Head of caudate nucleus (tissue), 42 donors: Measurements from ENCODE around the gene FBLL1.
A peak's percentile ranks its signal among the peaks of the same experiment; 100 is the strongest.
"Not testable (repeated sequence)": the region's sequence is repeated elsewhere in the genome, so short reads cannot be mapped to it uniquely, and the experiment has no call there.

Experiments
- DNase-seq, 42 donors: peaks; one replicate each; pipeline versions ENCODE4 v3.0.0 to v3.0.0-alpha.2; 2020 to 2021; ENCODE audit warnings: mixed read lengths in 7 of 42
- intact Hi-C: fragments of 100-400 bp; cut with DNase I; formaldehyde crosslinking; loops from one replicate; pipeline ENCODE4 v1.15.0; 2022

The FBLL1 gene

GRCh38 chr5:168528521-168529373, at the start of gene FBLL1:
FBLL1 (plus strand) TSS chr5:168529305; CDS start chr5:168529505, 200 bp downstream.
- DNase-seq: peak in 41 of 42 donors; percentile 12 to 85 (median 56)
- intact Hi-C loops: no loop called here

- intact Hi-C loops: loop anchor here (10.0 kb wide), 2 partner anchors 94 to 206 kb away; partner anchors contain the start of gene PANK3
- DNase-seq: no peak
Observed at GRCh38 chr5:168480601-168481000, 48.5 kb upstream of the FBLL1 start.

- peak in 6 of 42 donors; percentile 5 to 47 (median 26) for DNase-seq
- intact Hi-C loops: loop anchor here (10.0 kb wide), 2 partner anchors 93 to 207 kb away; partner anchors contain the start of gene PANK3
Observed at GRCh38 chr5:168481330-168481788, 47.7 kb upstream of the FBLL1 start.

GRCh38 chr5:168482361-168482760, 46.7 kb upstream of the FBLL1 start:
- intact Hi-C loops: loop anchor here (10.0 kb wide), 2 partner anchors 92 to 208 kb away; partner anchors contain the start of gene PANK3
- DNase-seq: no peak

- intact Hi-C loops: loop anchor here (10.0 kb wide), 2 partner anchors 88 to 212 kb away; partner anchors contain the start of gene PANK3
- peak; percentile 85 to 99 (median 96) for DNase-seq
Observed at GRCh38 chr5:168486136-168486879, 42.8 kb upstream of the FBLL1 start, which contains the start of gene RARS1. RARS1 (plus strand) TSS chr5:168486471; CDS start chr5:168486499, 28 bp downstream.

- intact Hi-C loops: loop anchor here (10.0 kb wide), 2 partner anchors 86 to 214 kb away; partner anchors contain the start of gene PANK3
- no peak for DNase-seq
Observed at GRCh38 chr5:168489059-168489458, 40.0 kb upstream of the FBLL1 start.

- intact Hi-C loops: no loop called here
- no peak for DNase-seq
Observed at GRCh38 chr5:168494057-168494555, 35.0 kb upstream of the FBLL1 start.

- no peak for DNase-seq
Observed at GRCh38 chr5:168502563-168503237, 26.4 kb upstream of the FBLL1 start.

GRCh38 chr5:168513861-168514428, 15.2 kb upstream of the FBLL1 start:
- intact Hi-C loops: no loop called here
- no peak for DNase-seq

More at GRCh38 chr5:168502563-168503237, 26.4 kb upstream of the FBLL1 start:
- intact Hi-C loops: no loop called here

GRCh38 chr5:168525856-168526255, 3.2 kb upstream of the FBLL1 start:
- intact Hi-C loops: no loop called here
- DNase-seq: no peak

- intact Hi-C loops: no loop called here
- no peak for DNase-seq
Observed at GRCh38 chr5:168527756-168528295, 1.3 kb upstream of the FBLL1 start.

GRCh38 chr5:168529374-168530234, 499 bp downstream of the FBLL1 start:
- peak in 12 of 42 donors; percentile 5 to 37 (median 18) for DNase-seq
- intact Hi-C loops: no loop called here

GRCh38 chr5:168530621-168531150, 1.6 kb downstream of the FBLL1 start:
- intact Hi-C loops: no loop called here
- no peak for DNase-seq

- intact Hi-C loops: no loop called here
- no peak for DNase-seq
Observed at GRCh38 chr5:168531191-168531590, 2.1 kb downstream of the FBLL1 start.

- intact Hi-C loops: no loop called here
Observed at GRCh38 chr5:168531987-168532864, 3.1 kb downstream of the FBLL1 start.

GRCh38 chr5:168534351-168534750, 5.2 kb downstream of the FBLL1 start:
- intact Hi-C loops, DNase-seq: not testable (repeated sequence)

More at GRCh38 chr5:168531987-168532864, 3.1 kb downstream of the FBLL1 start:
- peak in 14 of 42 donors; percentile 5 to 61 (median 34) for DNase-seq
